HCT116 (cell line): ENCODE results near the gene ABCC8. TPM values are rescaled to one million over a fixed set of nuclear protein-coding genes. Genes with fewer than 3 reads are reported as not detected.

Source experiments
- ATAC-seq: fragments of 200-7000 bp; cut with Tn5 transposase; 2 replicates; pipeline ENCODE4 v1.9.1; 2020; ENCODE audit warnings: mild to moderate bottlenecking, moderate library complexity
- BruUV-seq: library from RNA; stranded (reverse); fragments of 400-500 nt; replicated peaks from 2 replicates; lab custom pipeline; 2021; lab: Mats Ljungman, UMichigan
- CTCF ChIA-PET: fragments of 300-600 bp; sonication (Branson Sonifier 250); formaldehyde crosslinking; loops from one replicate; lab custom pipeline; 2021; ENCODE audit warnings: antibody characterized with exemption; lab: Charles Lee
- POLR2A ChIA-PET: fragments of 300-600, 350-600 bp; sonication (Branson Sonifier 250); formaldehyde crosslinking; loops from one replicate; lab custom pipeline; 2021; ENCODE audit warnings: antibody characterized with exemption; lab: Charles Lee
- RAD21 ChIA-PET, 2 experiments: fragments of 300-600 bp; sonication (Branson Sonifier 250); formaldehyde crosslinking; loops; one replicate each; lab custom pipeline; 2023; ENCODE audit warnings: low total read pairs in 2 of 2; ENCODE audit not compliant: uncharacterized antibody in 2 of 2, unreplicated experiment in 2 of 2, low non-redundant PET in 1 of 2; lab: Charles Lee
- DNase-seq: peaks from one replicate; pipeline ENCODE4 v3.0.0-alpha.2; 2010; ENCODE audit warnings: low read depth, low spot score
- H2AFZ ChIP-seq: fragments of 200-600 bp; shearing (Covaris generic), sonication (generic); 2 replicates; pipeline ENCODE4 v1.6.1; 2017; ENCODE audit warnings: low read depth, mixed run types, mixed read lengths, antibody characterized with exemption, low read length; ENCODE audit not compliant: poor library complexity, severe bottlenecking
- H3K27ac ChIP-seq: 2 replicates; pipeline ENCODE4 v1.5.1; 2012; ENCODE audit warnings: low read depth, low read length
- H3K27me3 ChIP-seq: fragments of 200-600 bp; sonication (generic); 2 replicates; pipeline ENCODE4 v1.6.1; 2016; ENCODE audit warnings: mixed run types, low read length, mixed read lengths; ENCODE audit not compliant: insufficient read depth
- H3K36me3 ChIP-seq, 2 experiments: fragments of 200-500 bp in 1 of 2; fragments of 200-600 bp in 1 of 2; sonication (Bioruptor generic) in 1 of 2; sonication (generic) in 1 of 2; 2 replicates each; pipeline versions ENCODE4 v1.5.1 to v1.6.1; 2014 to 2016; ENCODE audit warnings: low read length in 2 of 2, inconsistent platforms in 1 of 2, mixed read lengths in 1 of 2, mixed run types in 1 of 2; ENCODE audit not compliant: insufficient read depth in 2 of 2, control insufficient read depth in 1 of 2
- H3K4me1 ChIP-seq, 2 experiments: fragments of 200-600 bp in 1 of 2; sonication (generic) in 1 of 2; 2 replicates each; pipeline versions ENCODE4 v1.5.1 to v1.6.1; 2012 to 2017; ENCODE audit warnings: low read length in 2 of 2, inconsistent platforms in 1 of 2, mild to moderate bottlenecking in 1 of 2, mixed read lengths in 1 of 2, mixed run types in 1 of 2, moderate library complexity in 1 of 2; ENCODE audit not compliant: insufficient read depth in 2 of 2, control insufficient read depth in 1 of 2
- H3K4me2 ChIP-seq: fragments of 200-600 bp; sonication (generic); 2 replicates; pipeline ENCODE4 v1.6.1; 2017; ENCODE audit warnings: mixed run types, low read length, mixed read lengths
- H3K4me3 ChIP-seq, 2 experiments: fragments of 200-600 bp in 1 of 2; sonication (generic) in 1 of 2; replicated peaks in 1 of 2; 2 replicates each; pipeline ENCODE4 v1.5.1; 2011 to 2016; ENCODE audit warnings: low read length in 2 of 2, control low read depth in 1 of 2, low read depth in 1 of 2, mild to moderate bottlenecking in 1 of 2, mixed read lengths in 1 of 2, mixed run types in 1 of 2
- H3K79me2 ChIP-seq: fragments of 200-600 bp; sonication (generic); 2 replicates; pipeline ENCODE4 v1.6.1; 2017; ENCODE audit warnings: mild to moderate bottlenecking, mixed run types, low read length, moderate library complexity, mixed read lengths; ENCODE audit not compliant: insufficient read depth
- H3K9ac ChIP-seq: fragments of 200-600 bp; sonication (generic); 2 replicates; pipeline ENCODE4 v1.6.1; 2016; ENCODE audit warnings: low read length, mixed read lengths
- H3K9me2 ChIP-seq: fragments of 200-600 bp; sonication (generic), shearing (Covaris generic); 2 replicates; pipeline ENCODE4 v1.6.1; 2017; ENCODE audit warnings: mixed run types, mild to moderate bottlenecking, moderate library complexity; ENCODE audit not compliant: insufficient read depth
- H3K9me3 ChIP-seq, 2 experiments: fragments of 200-500 bp in 1 of 2; fragments of 200-600 bp in 1 of 2; sonication (Bioruptor generic) in 1 of 2; sonication (generic) in 1 of 2; 2 replicates each; pipeline ENCODE4 v1.6.1; 2014 to 2017; ENCODE audit warnings: low read length in 2 of 2, mixed read lengths in 2 of 2, inconsistent platforms in 1 of 2, low read depth in 1 of 2, mild to moderate bottlenecking in 1 of 2, mixed run types in 1 of 2, moderate library complexity in 1 of 2; ENCODE audit not compliant: control insufficient read depth in 1 of 2, insufficient read depth in 1 of 2
- H4K20me1 ChIP-seq: fragments of 200-600 bp; sonication (generic), shearing (Covaris generic); 2 replicates; pipeline ENCODE4 v1.6.1; 2017; ENCODE audit warnings: mixed run types, mild to moderate bottlenecking, moderate library complexity; ENCODE audit not compliant: insufficient read depth
- ATF3 ChIP-seq: IDR thresholded peaks from 2 replicates; pipeline ENCODE4 v1.6.1; 2012
- CBX3 ChIP-seq: IDR thresholded peaks from 2 replicates; pipeline ENCODE4 v1.6.1; 2012; ENCODE audit warnings: low read depth
- EGR1 ChIP-seq: IDR thresholded peaks from 2 replicates; pipeline ENCODE4 v1.6.1; 2012; ENCODE audit warnings: low read depth
- ELF1 ChIP-seq: IDR thresholded peaks from 2 replicates; pipeline ENCODE4 v1.6.1; 2012; ENCODE audit warnings: low read depth, borderline replicate concordance
- EZH2 ChIP-seq: fragments of 200-600 bp; sonication (generic); IDR thresholded peaks from 2 replicates; pipeline ENCODE4 v1.6.1; 2017; ENCODE audit warnings: antibody characterized with exemption, mixed run types
- EZH2phosphoT487 ChIP-seq: fragments of 200-600 bp; IDR thresholded peaks from 2 replicates; pipeline ENCODE4 v1.6.1; 2018; ENCODE audit warnings: antibody characterized with exemption, borderline replicate concordance
- FOSL1 ChIP-seq: IDR thresholded peaks from 2 replicates; pipeline ENCODE4 v1.6.1; 2012; ENCODE audit warnings: low read depth
- POLR2AphosphoS5 ChIP-seq: IDR thresholded peaks from 2 replicates; pipeline ENCODE4 v1.6.1; 2011; ENCODE audit warnings: mild to moderate bottlenecking, low read depth, low read length, moderate library complexity
- RAD21 ChIP-seq: IDR thresholded peaks from 2 replicates; pipeline ENCODE4 v1.6.1; 2012; ENCODE audit warnings: low read depth, mild to moderate bottlenecking
- REST ChIP-seq: IDR thresholded peaks from 2 replicates; pipeline ENCODE4 v1.6.1; 2012; ENCODE audit warnings: low read depth
- SIN3A ChIP-seq: IDR thresholded peaks from 2 replicates; pipeline ENCODE4 v1.6.1; 2012; ENCODE audit warnings: low read depth
- SP1 ChIP-seq: IDR thresholded peaks from 2 replicates; pipeline ENCODE4 v1.6.1; 2012; ENCODE audit warnings: low read depth
- YY1 ChIP-seq: IDR thresholded peaks from 2 replicates; pipeline ENCODE4 v1.6.1; 2011; ENCODE audit warnings: low read length, low read depth, moderate library complexity, mild to moderate bottlenecking; ENCODE audit not compliant: insufficient replicate concordance; ENCODE audit errors: extremely low read depth
- ZBTB33 ChIP-seq: IDR thresholded peaks from 2 replicates; pipeline ENCODE4 v1.6.1; 2011; ENCODE audit warnings: mild to moderate bottlenecking, low read length, moderate library complexity; ENCODE audit not compliant: insufficient replicate concordance; ENCODE audit errors: extremely low read depth
- ZFX ChIP-seq: fragments of 450-650 bp; IDR thresholded peaks from 2 replicates; pipeline ENCODE4 v1.6.1; 2017
- intact Hi-C: fragments of 100-400 bp; cut with micrococcal nuclease; formaldehyde crosslinking; loops from 2 replicates; pipeline ENCODE4 v1.10.0; 2022
- total RNA-seq: library from RNA; stranded (reverse); gene quantifications from one replicate; pipeline ENCODE4 v1.2.1, GENCODE V29; 2021; ENCODE audit not compliant: unreplicated experiment

The ABCC8 gene
- total RNA-seq, 1 experiment from 2014 or later: 0.39 TPM

GRCh38 chr11:17443926-17444690, 32.5 kb downstream of the ABCC8 start:
- H3K27me3 ChIP-seq: peaks cover 15% of the 10 kb centered on the region
- H3K27ac ChIP-seq: no peak overlapping the region
- no peak overlapping the region for H3K4me3 ChIP-seq
- H3K9me3 ChIP-seq: no peaks in the 10 kb centered on the region
- H3K4me1 ChIP-seq: no peaks in the 10 kb centered on the region
- H4K20me1 ChIP-seq: no peaks in the 10 kb centered on the region
- H2AFZ ChIP-seq: no peak overlapping the region
- no peak overlapping the region for H3K4me2 ChIP-seq
- no peaks in the 10 kb centered on the region for H3K79me2 ChIP-seq
- no peaks in the 10 kb centered on the region for H3K9me2 ChIP-seq
- ChIA-PET RAD21 (no interaction called here), CTCF (no interaction called here), POLR2A (no interaction called here)
- ATAC-seq: no peak
- BruUV-seq: no TSS peak
- H3K9ac ChIP-seq: no peak overlapping the region
- H3K36me3 ChIP-seq: no peaks in the 10 kb centered on the region
- DNase-seq: no peak
- intact Hi-C loops: no loop called here
- no peak for TF ChIP-seq SIN3A
- TF ChIP-seq, all 23 proteins: peak for 0

- no peaks in the 10 kb centered on the region for H3K9me3 ChIP-seq
- no peak overlapping the region for H2AFZ ChIP-seq
- peaks cover 18% of the 10 kb centered on the region for H3K27me3 ChIP-seq
- no peak overlapping the region for H3K27ac ChIP-seq
- H3K4me2 ChIP-seq: no peak overlapping the region
- no peak overlapping the region for H3K9ac ChIP-seq
- no TSS peak for BruUV-seq
- H3K79me2 ChIP-seq: no peaks in the 10 kb centered on the region
- no peaks in the 10 kb centered on the region for H4K20me1 ChIP-seq
- H3K4me1 ChIP-seq: no peaks in the 10 kb centered on the region
- TF ChIP-seq REST: no peak
- TF ChIP-seq CBX3: no peak
- no peak for TF ChIP-seq ZFX
- TF ChIP-seq EGR1: no peak
- no peak for TF ChIP-seq FOSL1
- no peak for TF ChIP-seq ATF3
- TF ChIP-seq ZBTB33: no peak
- TF ChIP-seq EZH2: no peak
- TF ChIP-seq SP1: no peak
- no peak for TF ChIP-seq RAD21
- no peak for TF ChIP-seq YY1
- TF ChIP-seq POLR2AphosphoS5: no peak
- TF ChIP-seq ELF1: no peak
- no peak for TF ChIP-seq EZH2phosphoT487
- H3K4me3 ChIP-seq: no peak overlapping the region
- intact Hi-C loops: no loop called here
- ATAC-seq: no peak
- H3K36me3 ChIP-seq: no peaks in the 10 kb centered on the region
- ChIA-PET CTCF (no interaction called here), POLR2A (no interaction called here), RAD21 (no interaction called here)
- H3K9me2 ChIP-seq: no peaks in the 10 kb centered on the region
- no peak for DNase-seq
Measured at GRCh38 chr11:17443423-17443822, 33.2 kb downstream of the ABCC8 start.
